Activated T-cell treated with anti-CD3 and anti-CD28 coated beads, Interleukin-2, amount 50 U/mL, for 4 hours (primary cell): ENCODE results near the gene NECTIN4. TPM values are rescaled to one million over a fixed set of nuclear protein-coding genes. Genes with fewer than 3 reads are reported as not detected.

Experiments used
- ATAC-seq, 2 donors: fragments of 200-7000 bp; cut with Tn5 transposase; one replicate each; pipeline ENCODE4 v1.10.0; 2021
- DNase-seq: peaks from one replicate; pipeline ENCODE4 v3.0.0-alpha.2; 2020
- H3K27me3 Mint-ChIP-seq: one replicate; pipeline ENCODE4 v1.8.0; 2021; ENCODE audit warnings: low read depth, mixed read lengths
- H3K36me3 Mint-ChIP-seq: one replicate; pipeline ENCODE4 v1.8.0; 2022; ENCODE audit warnings: mixed read lengths; ENCODE audit not compliant: insufficient read depth
- H3K4me1 Mint-ChIP-seq: one replicate; pipeline ENCODE4 v1.8.0; 2021; ENCODE audit warnings: low read depth, mixed read lengths
- H3K4me3 Mint-ChIP-seq: one replicate; pipeline ENCODE4 v1.8.0; 2021; ENCODE audit warnings: mild to moderate bottlenecking, moderate library complexity, mixed read lengths
- H3K9me3 Mint-ChIP-seq: one replicate; pipeline ENCODE4 v1.8.0; 2021; ENCODE audit warnings: mixed read lengths
- total RNA-seq, 3 donors: library from RNA; stranded (reverse); gene quantifications; one replicate each; pipeline ENCODE4 v1.2.1, GENCODE V29; 2021

Gene NECTIN4
- under 1 TPM in 1 of 3 donors, not detected in 2; 0.08 TPM for total RNA-seq

DNA sequence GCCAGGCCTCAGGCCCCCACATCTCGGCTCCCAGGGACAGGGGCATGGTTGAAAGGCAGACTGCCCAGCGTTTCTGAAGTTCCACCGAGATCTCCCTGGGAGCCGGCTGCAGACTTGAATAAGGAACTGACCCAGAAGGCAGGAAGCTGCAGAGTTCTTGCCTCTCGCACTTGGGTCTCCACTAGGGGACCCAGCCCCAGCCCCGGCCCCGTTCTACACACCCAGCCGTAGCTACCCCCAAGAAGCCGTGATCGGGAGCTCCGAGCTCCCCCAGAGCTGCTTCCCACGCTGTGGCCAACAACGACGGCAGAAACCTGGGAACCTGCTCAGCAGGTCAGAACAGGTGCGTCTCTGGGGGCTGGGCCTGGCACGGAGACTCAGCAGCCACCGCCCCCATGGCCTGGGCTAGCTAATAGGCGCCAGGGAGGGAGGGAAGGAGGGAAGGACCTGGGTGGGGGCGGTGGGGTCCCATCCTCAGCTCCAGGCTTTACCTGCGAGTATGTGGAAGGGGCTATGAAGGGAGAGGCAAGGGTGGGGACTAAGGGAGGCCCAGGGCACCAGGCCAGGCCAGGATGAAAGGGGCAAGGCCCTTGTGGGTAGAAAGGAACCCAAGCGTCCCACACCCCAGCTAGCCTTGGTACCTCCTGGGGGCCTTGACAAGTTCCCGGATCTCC, at the start of gene NECTIN4:
Gene NECTIN4 (minus strand): TSS at position 308 of the 674 bp plus-strand sequence. CDS start 262 bp downstream, at position 46.
- no peak for DNase-seq
- ATAC-seq = no peak
- Mint-ChIP-seq H3K4me3 (no peak within 1 kb of the TSS), H3K36me3 (no peaks in the 10 kb centered on the region), H3K4me1 (peaks cover 28% of the 10 kb centered on the region), H3K27me3 (no peaks in the 10 kb centered on the region), H3K9me3 (no peaks in the 10 kb centered on the region)

DNA sequence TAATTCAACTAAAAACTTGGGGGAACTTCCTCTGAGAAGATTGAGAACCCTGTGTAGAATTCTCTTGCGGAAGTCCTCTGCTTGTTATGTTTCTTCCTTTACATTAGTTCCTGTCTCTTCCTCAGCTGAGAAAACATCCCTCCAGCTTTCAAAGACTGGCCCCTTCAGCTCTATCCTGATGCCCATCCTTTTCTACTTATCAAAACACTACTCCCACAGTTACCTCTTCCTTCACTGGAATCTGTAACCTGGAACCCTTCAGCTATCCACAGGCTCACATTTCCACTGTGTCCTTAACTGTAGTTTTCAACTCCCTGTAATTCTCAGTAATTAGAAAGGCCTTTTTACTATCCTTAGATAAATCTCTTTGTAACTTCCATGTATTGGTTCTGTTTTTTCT, 49.1 kb upstream of the NECTIN4 start:
- Mint-ChIP-seq H3K4me1 (peaks cover 4% of the 10 kb centered on the region), H3K4me3 (no peak overlapping the region), H3K27me3 (no peaks in the 10 kb centered on the region), H3K9me3 (no peaks in the 10 kb centered on the region), H3K36me3 (no peaks in the 10 kb centered on the region)
- no peak for ATAC-seq
- DNase-seq = no peak

DNA sequence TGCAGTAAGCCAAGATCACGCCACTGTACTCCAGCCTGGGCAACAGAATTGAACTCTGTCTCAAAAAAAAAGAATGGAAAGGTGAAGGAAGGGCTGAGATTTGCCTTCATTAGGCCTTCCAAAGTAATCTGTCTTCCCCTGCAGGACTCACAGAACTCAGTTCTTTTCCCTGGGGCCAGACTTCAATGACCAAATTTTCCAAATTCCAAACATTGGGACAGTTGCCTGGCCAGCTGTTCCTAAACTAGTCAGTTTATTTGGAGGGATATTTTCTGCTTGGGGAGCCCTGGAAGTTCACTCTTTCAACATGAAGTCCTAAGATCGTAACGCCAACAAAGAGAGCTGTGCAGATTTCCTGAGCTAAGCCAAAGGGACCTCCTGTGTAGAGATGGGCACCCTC, 48.5 kb upstream of the NECTIN4 start:
- no peak overlapping the region for H3K4me3 Mint-ChIP-seq
- H3K9me3 Mint-ChIP-seq = no peaks in the 10 kb centered on the region
- no peak for DNase-seq
- no peaks in the 10 kb centered on the region for H3K27me3 Mint-ChIP-seq
- H3K36me3 Mint-ChIP-seq = no peaks in the 10 kb centered on the region
- peaks cover 4% of the 10 kb centered on the region for H3K4me1 Mint-ChIP-seq
- ATAC-seq = no peak

DNA sequence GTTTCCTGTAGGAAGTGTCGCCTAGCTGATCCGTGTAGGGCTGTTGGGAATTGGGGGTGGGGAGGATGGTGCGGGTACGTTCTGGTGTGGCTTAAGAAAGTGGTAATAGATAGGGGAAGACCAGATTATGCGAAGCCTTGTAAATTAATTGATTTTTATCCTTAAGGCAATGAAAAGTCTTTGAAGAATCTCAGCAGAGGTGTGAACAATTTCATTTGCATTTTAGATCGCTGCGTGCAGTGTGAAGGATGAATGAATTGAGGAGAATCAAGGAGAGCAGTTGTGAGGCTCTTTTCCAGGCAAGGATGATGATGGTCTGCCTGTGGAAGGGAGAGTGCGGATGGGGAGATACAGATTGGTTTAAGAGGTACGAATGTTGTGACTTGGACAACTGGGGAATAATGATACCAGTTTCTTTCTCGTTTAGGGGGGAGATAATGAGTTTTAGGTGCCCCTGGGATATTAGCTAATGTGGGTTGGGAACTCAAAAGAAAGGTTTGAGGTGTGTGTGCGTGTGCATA, 43.9 kb upstream of the NECTIN4 start:
- Mint-ChIP-seq H3K4me1 (peaks cover 38% of the 10 kb centered on the region), H3K4me3 (no peak overlapping the region), H3K27me3 (no peaks in the 10 kb centered on the region), H3K36me3 (peaks cover 12% of the 10 kb centered on the region), H3K9me3 (no peaks in the 10 kb centered on the region)
- ATAC-seq (peak in 1 of 2 donors; percentile 4), DNase-seq (no peak)

DNA sequence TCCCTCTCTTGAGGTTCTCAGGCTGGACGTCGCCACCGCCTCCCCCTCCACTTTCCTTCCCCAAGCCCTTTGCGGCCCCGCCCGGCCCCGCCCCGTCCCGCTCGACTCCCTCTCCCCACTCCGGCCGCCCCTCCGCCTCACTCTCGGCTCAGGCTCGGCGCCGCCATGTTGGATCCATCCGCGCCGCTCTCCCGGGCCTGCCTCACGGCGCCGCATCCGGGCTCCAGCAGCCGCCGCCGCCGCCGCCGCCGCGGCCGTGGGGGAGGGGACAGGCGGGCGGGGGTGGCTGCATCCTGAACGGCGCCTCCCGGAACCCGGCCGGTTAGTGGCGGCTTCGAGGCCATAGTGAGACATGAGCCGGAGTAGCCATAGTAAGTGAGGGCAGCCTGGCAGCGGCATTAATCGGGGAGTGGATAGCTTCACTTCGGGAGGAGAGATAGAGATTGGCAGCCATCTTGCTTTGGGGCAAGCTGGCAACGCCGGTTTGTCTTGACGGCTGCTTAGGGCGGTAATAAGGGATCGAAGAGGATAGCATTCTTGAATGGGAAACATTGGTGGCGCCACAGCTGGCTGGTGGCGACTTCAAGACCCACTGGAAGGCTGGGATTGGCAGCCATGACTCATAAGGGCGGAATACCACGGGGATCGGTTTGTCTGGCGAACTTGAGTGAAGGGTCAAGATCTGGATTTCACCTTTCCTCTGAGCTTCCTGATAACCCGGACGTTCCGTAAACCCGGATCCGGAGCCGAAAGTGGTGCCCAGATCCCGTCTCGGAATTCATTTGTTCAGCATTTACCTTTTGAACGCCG, 43.3 kb upstream of the NECTIN4 start, which contains the start of gene DEDD:
Gene DEDD (minus strand): TSS at position 258 of the 810 bp plus-strand sequence. CDS start 8,205 bp downstream, outside the sequence.
- Mint-ChIP-seq H3K9me3 (no peaks in the 10 kb centered on the region), H3K4me1 (peaks cover 44% of the 10 kb centered on the region), H3K27me3 (no peaks in the 10 kb centered on the region), H3K4me3 (no peak within 1 kb of the TSS), H3K36me3 (peaks cover 17% of the 10 kb centered on the region)
- ATAC-seq (peak; percentile 96), DNase-seq (peak; percentile 87)

DNA sequence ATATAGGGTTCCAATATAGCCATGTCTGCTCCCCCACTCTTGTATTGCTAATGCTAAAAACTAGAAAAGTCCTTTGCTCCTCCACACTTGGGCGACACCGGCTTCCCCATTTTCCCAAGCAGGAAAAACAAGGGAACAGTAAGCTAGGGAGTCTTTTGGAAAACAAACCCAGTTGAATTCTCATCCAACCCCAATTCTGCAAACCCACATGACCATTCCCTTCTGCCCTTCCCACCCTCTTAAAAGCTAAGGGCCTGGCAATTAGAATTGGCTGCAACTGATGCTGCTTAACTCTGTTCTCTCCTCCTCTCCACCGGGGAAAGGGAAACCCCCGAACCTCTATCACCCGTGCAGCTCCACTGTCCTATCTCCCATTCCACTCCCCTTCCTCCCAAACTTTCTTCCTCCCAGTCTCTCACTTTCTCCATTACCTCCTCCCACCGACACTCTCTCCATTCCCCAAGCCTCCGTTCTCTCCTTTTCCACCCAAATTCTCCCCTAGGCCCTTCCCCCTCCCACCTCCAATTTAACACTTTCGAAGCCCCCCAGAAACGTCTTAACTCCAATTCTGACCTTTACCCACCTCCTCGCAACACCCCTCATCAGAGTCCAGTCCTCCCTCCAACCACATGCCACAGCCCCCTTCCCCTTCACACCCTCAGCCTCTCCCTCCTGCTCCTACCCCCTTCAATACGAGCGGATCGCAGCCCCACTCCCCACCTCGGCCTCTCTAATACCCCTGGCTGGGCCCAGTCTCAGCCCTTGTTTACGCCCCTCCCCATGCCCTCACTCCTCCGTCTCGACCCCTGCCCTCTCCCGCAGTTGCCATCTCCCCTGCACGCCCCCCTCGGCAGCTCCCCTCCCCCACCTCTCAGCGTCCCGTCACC, 42.4 kb upstream of the NECTIN4 start:
- no peak for DNase-seq
- ATAC-seq = no peak

DNA sequence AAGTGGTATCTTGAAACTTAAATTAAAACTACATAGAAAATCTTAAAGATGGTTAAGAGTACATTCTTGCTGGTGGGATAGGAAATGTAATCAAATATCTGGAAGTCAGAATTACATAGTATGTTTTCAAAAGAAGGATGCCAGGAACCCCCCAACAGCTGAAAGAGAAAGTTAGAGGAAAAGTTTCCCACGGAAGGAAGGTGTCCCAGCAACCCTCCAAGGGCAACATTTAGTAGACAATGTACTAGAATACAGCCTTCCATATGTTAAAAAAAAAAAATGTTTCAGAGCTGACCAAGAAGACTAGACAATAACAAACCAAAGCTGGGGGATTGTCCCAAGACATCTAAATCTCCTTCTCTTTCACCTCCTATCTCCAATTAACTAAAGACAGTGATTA, 40.9 kb upstream of the NECTIN4 start:
- no peak overlapping the region for H3K4me3 Mint-ChIP-seq
- ATAC-seq (no peak), DNase-seq (no peak)
- no peaks in the 10 kb centered on the region for H3K27me3 Mint-ChIP-seq
- H3K9me3 Mint-ChIP-seq = no peaks in the 10 kb centered on the region
- peaks cover 59% of the 10 kb centered on the region for H3K4me1 Mint-ChIP-seq
- peaks cover 35% of the 10 kb centered on the region for H3K36me3 Mint-ChIP-seq

More for the DNA sequence above, 42.4 kb upstream of the NECTIN4 start:
- Mint-ChIP-seq H3K4me1 (peaks cover 51% of the 10 kb centered on the region), H3K9me3 (no peaks in the 10 kb centered on the region), H3K27me3 (no peaks in the 10 kb centered on the region), H3K4me3 (no peak overlapping the region), H3K36me3 (peaks cover 26% of the 10 kb centered on the region)

DNA sequence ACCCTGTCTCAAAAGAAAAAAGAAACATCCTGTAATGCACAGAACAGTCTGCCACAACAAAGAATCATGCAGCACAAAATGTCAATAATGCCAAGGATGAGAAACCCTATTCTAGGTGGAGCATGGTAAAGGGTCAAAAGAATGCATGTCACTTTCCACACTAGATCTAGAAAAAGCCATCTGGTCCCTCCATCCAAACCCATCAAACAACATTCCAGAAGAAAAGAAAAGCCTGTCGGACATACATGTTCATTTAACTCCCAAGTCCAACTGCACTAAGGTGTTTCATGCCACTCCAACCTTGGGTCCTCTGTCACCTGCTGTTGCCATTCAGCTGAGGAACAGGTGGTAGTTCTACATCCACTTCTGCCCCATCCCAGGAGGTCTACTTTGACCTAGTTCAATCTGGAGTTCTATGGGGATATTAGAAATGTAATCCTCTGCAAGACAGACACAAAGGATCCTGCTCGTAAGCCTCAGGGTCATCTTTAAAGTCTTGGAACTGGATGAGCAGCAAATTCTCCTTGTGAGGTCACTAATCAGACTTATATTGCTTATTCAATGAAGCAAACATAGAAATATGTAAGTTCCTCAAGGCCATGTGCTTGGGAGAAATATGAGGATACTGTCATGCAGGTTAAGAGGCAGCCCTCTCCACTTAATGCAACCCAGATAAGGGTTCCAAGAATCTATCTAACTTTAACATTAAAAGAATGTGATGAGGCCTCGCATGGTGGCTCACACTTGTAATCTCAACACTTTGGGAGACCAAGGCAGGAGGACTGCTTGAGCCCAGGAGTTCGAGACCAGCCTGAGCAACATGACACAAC, 39.4 kb upstream of the NECTIN4 start:
- Mint-ChIP-seq H3K36me3 (peaks cover 40% of the 10 kb centered on the region), H3K27me3 (no peaks in the 10 kb centered on the region), H3K4me1 (peaks cover 56% of the 10 kb centered on the region), H3K9me3 (no peaks in the 10 kb centered on the region), H3K4me3 (no peak overlapping the region)
- DNase-seq (no peak), ATAC-seq (no peak)

DNA sequence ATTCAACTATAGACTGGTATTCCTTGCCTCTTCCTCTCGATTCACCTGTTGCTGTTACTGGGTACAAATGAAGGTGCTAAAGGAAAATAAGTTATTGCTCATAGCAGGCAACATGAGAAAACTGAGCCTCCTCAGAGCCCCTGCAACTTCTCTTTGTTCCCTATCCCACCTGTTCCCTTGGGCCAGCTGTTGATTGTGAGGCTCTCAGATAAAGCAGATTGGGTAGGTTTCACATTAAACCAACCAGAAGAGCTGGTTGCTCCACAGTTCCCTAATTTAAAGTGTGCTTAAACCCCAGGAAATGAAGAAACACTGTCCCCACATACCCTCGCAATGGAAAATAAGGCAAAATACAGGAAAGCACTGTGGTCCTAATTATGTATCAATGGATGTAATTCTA, 38.3 kb upstream of the NECTIN4 start:
- Mint-ChIP-seq H3K4me3 (no peak overlapping the region), H3K36me3 (peaks cover 49% of the 10 kb centered on the region), H3K27me3 (no peaks in the 10 kb centered on the region), H3K4me1 (peaks cover 56% of the 10 kb centered on the region), H3K9me3 (no peaks in the 10 kb centered on the region)
- ATAC-seq (no peak), DNase-seq (no peak)

DNA sequence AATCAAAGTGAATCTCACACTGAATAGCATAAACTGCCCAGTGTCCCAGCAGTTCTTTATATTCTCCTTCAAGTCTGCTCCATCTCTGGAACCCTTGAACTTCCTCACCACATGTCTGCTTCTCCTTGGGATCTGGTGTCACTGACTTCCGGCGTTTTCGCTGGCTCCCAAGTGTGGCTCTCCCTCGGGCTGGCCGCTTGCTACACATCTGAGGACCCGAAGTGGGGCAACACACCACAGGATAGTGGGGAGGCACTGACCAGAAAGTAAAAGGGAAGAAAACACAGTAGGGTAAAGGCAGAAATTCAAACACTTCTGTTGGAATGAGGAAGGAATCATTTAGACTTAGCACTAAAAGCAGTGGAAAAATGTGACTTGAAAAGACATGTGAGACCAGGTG, 33.6 kb upstream of the NECTIN4 start:
- ATAC-seq (no peak), DNase-seq (no peak)
- Mint-ChIP-seq H3K36me3 (peaks cover 53% of the 10 kb centered on the region), H3K4me3 (no peak overlapping the region), H3K4me1 (peaks cover 45% of the 10 kb centered on the region), H3K9me3 (no peaks in the 10 kb centered on the region), H3K27me3 (no peaks in the 10 kb centered on the region)

DNA sequence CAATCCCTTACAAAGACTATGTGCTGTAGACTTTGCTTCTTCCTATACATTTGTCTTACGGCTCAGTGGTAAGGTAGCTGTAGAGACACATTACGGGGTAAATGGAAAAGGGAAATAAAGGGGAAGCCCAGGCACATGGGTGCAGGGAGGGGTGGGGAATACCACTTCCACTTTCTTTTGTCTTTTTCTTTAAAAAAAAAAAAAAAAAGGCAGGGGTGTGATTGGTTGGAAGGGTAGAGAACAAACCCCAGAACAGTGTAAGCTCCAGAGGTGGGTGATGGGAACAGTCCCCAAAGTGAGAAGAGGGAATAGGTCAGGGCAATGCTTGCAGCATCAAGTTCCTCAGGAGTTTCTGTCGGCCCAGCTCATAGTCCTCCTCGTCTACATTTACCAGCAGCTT, 32.5 kb upstream of the NECTIN4 start:
- Mint-ChIP-seq H3K36me3 (peaks cover 44% of the 10 kb centered on the region), H3K4me3 (no peak overlapping the region), H3K4me1 (peaks cover 41% of the 10 kb centered on the region), H3K27me3 (no peaks in the 10 kb centered on the region), H3K9me3 (no peaks in the 10 kb centered on the region)
- ATAC-seq (no peak), DNase-seq (no peak)

DNA sequence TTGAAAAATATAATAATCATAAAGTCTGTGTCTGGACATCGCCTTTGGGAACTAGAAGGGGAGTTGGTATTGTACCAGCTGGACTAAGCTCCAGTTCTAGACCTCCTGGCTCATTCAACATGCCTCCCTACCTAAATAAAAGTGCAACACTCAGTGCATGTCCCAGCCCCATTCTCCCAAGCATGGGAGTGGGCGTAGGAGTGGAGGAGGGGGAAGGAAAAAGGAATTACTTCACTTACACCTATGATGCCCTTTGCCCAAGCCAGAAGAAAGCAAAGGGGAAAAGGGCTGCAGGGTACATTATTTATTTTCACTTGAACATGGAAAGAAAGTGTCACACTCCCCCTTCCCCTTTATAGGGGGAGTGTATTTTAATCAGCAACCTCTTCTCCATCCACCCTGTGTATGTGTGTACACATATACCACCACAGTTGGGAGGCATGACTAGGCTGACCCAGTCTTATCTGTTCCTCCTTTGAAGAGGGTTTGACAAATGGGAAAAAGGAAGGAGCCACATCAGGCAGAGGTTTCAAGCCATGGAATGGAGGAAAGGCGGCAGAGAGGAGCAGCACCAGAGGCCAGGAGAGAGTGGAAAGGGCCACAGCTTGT, 31.8 kb upstream of the NECTIN4 start:
- no peak for DNase-seq
- Mint-ChIP-seq H3K4me1 (peaks cover 43% of the 10 kb centered on the region), H3K9me3 (no peaks in the 10 kb centered on the region), H3K27me3 (no peaks in the 10 kb centered on the region), H3K36me3 (peaks cover 42% of the 10 kb centered on the region), H3K4me3 (no peak overlapping the region)
- ATAC-seq = no peak
